Activated T-cell treated with anti-CD3 and anti-CD28 coated beads, Interleukin-2, amount 50 U/mL, for 4 hours (primary cell): Measurements from ENCODE around the gene SPG11. TPM values are rescaled to one million over a fixed set of nuclear protein-coding genes. Genes with fewer than 3 reads are reported as not detected.
A peak's percentile ranks its signal among the peaks of the same experiment; 100 is the strongest.

Source experiments
- ATAC-seq, 2 donors: fragments of 200-7000 bp; cut with Tn5 transposase; one replicate each; pipeline ENCODE4 v1.10.0; 2021
- DNase-seq: peaks from one replicate; pipeline ENCODE4 v3.0.0-alpha.2; 2020
- H3K27me3 Mint-ChIP-seq: one replicate; pipeline ENCODE4 v1.8.0; 2021; ENCODE audit warnings: low read depth, mixed read lengths
- H3K36me3 Mint-ChIP-seq: one replicate; pipeline ENCODE4 v1.8.0; 2022; ENCODE audit warnings: mixed read lengths; ENCODE audit not compliant: insufficient read depth
- H3K4me1 Mint-ChIP-seq: one replicate; pipeline ENCODE4 v1.8.0; 2021; ENCODE audit warnings: low read depth, mixed read lengths
- H3K4me3 Mint-ChIP-seq: one replicate; pipeline ENCODE4 v1.8.0; 2021; ENCODE audit warnings: mild to moderate bottlenecking, moderate library complexity, mixed read lengths
- H3K9me3 Mint-ChIP-seq: one replicate; pipeline ENCODE4 v1.8.0; 2021; ENCODE audit warnings: mixed read lengths
- total RNA-seq, 3 donors: library from RNA; stranded (reverse); gene quantifications; one replicate each; pipeline ENCODE4 v1.2.1, GENCODE V29; 2021

Gene SPG11
- total RNA-seq, 3 donors from 2014 or later = 36.9 to 37.3 (median 37.1) TPM

DNA sequence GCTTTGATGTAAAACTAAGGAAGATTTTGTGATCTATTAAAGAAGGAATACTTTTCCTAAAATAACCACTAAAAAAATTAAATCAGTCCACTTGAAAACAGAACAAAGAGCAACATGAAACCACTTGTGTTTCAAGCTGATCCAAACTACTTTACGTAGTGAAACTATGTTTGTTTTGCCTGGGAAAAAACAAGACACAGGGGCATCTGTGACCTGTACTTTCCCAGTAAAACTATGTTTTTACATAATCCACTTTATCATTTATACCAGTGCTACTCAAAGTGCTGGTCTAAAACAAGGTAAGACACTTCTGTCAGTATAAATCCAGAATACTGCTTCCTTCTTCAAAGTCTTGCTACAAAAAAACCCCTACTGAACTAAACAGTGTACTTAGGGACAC lies 56.7 kb downstream of the SPG11 start:
- Mint-ChIP-seq H3K4me1 (no peaks in the 10 kb centered on the region), H3K4me3 (no peak overlapping the region), H3K9me3 (no peaks in the 10 kb centered on the region), H3K36me3 (peaks cover 32% of the 10 kb centered on the region), H3K27me3 (no peaks in the 10 kb centered on the region)
- ATAC-seq = no peak
- DNase-seq = no peak

DNA sequence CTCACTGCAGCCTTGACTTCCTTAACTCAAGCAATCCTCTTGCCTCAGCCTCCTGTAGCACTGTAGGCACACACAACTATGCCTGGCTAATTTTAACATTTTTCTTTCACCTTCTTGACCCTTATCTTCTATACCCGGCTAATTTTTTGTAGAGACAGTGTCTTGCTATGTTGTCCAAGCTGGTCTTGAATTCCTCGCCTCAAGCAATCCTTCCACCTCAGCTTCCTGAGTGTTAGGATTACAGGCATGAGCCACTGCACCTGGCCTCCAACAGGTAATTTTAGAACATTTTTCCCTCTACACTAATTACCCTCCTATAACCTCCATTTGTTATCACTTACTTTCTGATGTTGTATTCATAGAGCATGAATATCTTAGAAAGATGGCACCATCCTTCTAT lies 60.3 kb downstream of the SPG11 start:
- ATAC-seq = no peak
- Mint-ChIP-seq H3K4me1 (peaks cover 9% of the 10 kb centered on the region), H3K4me3 (no peak overlapping the region), H3K27me3 (no peaks in the 10 kb centered on the region), H3K36me3 (peaks cover 30% of the 10 kb centered on the region), H3K9me3 (no peaks in the 10 kb centered on the region)
- DNase-seq = no peak

GRCh38 chr15:44598892-44599291 lies 64.6 kb downstream of the SPG11 start:
- ATAC-seq (no peak), DNase-seq (no peak)
- peaks cover 24% of the 10 kb centered on the region for H3K36me3 Mint-ChIP-seq
- peaks cover 28% of the 10 kb centered on the region for H3K4me1 Mint-ChIP-seq
- no peaks in the 10 kb centered on the region for H3K27me3 Mint-ChIP-seq
- no peak overlapping the region for H3K4me3 Mint-ChIP-seq
- H3K9me3 Mint-ChIP-seq = no peaks in the 10 kb centered on the region

DNA sequence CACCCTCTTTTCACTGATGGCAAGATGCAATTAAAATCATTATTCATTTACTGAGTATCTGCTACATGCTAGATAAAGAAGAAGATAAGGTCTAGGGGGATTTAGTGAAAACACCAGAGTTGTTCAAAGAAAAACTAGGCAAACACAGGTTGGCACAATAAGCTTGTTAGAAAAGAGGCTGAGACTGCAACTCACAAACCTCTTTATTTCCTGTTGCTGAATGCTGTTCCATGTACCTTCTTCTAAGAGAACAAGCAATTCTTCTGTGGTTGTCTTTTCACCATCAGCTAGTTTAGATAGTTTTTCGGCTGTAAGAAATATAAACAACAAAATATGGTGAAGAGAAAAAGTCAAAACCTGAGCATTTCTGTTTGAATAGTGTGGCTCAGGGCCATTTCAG lies 65.4 kb downstream of the SPG11 start:
- no peak overlapping the region for H3K4me3 Mint-ChIP-seq
- no peaks in the 10 kb centered on the region for H3K9me3 Mint-ChIP-seq
- H3K4me1 Mint-ChIP-seq = peaks cover 33% of the 10 kb centered on the region
- DNase-seq (no peak), ATAC-seq (no peak)
- H3K27me3 Mint-ChIP-seq = no peaks in the 10 kb centered on the region
- H3K36me3 Mint-ChIP-seq = peaks cover 20% of the 10 kb centered on the region

- peak in 1 of 2 donors; percentile 16 for ATAC-seq
- Mint-ChIP-seq H3K9me3 (no peaks in the 10 kb centered on the region), H3K4me3 (no peak overlapping the region), H3K36me3 (peaks cover 15% of the 10 kb centered on the region), H3K4me1 (peaks cover 33% of the 10 kb centered on the region), H3K27me3 (no peaks in the 10 kb centered on the region)
- DNase-seq = no peak
Observed at GRCh38 chr15:44596511-44597010, 66.9 kb downstream of the SPG11 start.

DNA sequence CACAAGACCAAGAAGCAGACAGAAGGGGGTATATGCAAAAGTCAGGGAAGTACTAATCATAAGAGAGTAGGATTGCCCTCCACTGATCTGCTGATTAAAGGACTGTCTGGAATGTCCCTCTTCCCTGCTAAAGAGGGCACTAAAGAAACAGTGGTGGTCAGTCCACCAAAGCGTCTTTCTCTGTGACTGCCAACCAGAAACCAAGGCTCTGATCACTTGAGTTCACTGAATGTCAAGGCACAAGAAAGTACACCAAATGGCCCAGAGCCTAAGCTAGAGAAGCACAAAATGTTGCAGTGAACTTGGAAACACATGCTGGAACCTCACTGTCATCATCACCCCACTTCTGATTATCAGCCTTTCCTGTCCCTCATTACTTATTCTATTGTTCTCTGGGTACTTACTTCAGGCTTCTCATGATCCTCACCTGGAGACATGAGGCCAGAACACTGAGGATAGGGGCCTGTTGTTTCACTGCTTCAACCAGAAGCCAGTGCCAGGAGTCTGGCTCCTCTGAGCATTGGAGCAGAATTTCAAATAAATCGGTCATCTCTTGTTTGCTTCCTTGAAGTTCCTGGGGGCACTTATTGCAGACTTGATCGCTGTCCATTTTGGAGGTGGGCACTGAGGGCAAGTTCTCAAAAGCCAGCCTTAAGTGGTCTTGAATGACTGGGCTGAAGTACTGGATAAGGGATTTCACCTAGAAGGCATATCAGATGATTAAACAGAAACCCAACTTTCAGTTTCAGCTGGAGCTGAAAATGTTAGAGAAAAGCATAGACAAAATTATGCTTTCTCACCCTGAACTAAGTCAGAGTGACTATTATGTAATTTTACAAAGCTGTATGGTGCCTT lies 67.6 kb downstream of the SPG11 start:
- DNase-seq = no peak
- ATAC-seq = peak; percentile 65 to 72

GRCh38 chr15:44595246-44595645 lies 68.2 kb downstream of the SPG11 start:
- peaks cover 33% of the 10 kb centered on the region for H3K4me1 Mint-ChIP-seq
- H3K9me3 Mint-ChIP-seq = no peaks in the 10 kb centered on the region
- ATAC-seq (no peak), DNase-seq (no peak)
- no peaks in the 10 kb centered on the region for H3K27me3 Mint-ChIP-seq
- H3K4me3 Mint-ChIP-seq = no peak overlapping the region
- peaks cover 19% of the 10 kb centered on the region for H3K36me3 Mint-ChIP-seq

More for the DNA sequence above, 67.6 kb downstream of the SPG11 start:
- Mint-ChIP-seq H3K36me3 (peaks cover 17% of the 10 kb centered on the region), H3K4me3 (no peak overlapping the region), H3K27me3 (no peaks in the 10 kb centered on the region), H3K9me3 (no peaks in the 10 kb centered on the region), H3K4me1 (peaks cover 33% of the 10 kb centered on the region)

DNA sequence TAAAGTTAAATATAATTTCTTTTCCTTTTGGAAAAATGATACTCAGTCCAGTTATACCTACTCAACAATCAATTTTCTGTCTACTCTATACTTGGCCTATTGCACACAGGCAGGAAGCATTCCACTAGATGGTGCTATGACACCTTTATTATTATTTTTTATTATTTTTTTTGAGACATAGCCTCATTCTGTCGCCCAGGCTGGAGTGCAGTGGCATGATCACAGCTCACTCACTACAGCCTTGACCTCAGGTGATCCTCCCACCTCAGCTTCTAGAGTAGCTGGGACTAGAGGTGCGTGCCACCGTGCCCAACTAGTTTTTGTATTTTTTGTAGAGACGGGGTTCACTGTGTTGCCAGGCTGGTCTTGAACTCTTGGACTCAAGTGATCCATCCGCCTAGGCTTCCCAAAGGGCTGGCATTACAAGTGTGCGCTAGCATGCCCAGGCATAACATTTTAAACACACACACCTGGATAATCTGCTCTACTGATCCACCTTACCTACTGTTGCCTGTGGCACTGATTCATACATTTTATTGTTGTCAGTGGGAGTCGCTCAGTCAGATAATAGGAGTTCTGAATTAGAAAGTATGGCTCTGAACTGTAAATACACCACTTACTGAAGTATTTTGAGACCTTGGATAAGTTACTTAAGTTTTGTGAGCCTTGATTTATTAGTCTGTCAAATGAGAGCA lies 70.3 kb downstream of the SPG11 start:
- peaks cover 23% of the 10 kb centered on the region for H3K36me3 Mint-ChIP-seq

GRCh38 chr15:44591326-44591725 lies 72.1 kb downstream of the SPG11 start:
- no peak for ATAC-seq
- H3K36me3 Mint-ChIP-seq = peaks cover 27% of the 10 kb centered on the region

More for the DNA sequence above, 70.3 kb downstream of the SPG11 start:
- ATAC-seq (peak; percentile 46 to 70), DNase-seq (no peak)
- Mint-ChIP-seq H3K9me3 (no peaks in the 10 kb centered on the region), H3K4me3 (no peak overlapping the region), H3K27me3 (no peaks in the 10 kb centered on the region), H3K4me1 (peaks cover 24% of the 10 kb centered on the region)

DNA sequence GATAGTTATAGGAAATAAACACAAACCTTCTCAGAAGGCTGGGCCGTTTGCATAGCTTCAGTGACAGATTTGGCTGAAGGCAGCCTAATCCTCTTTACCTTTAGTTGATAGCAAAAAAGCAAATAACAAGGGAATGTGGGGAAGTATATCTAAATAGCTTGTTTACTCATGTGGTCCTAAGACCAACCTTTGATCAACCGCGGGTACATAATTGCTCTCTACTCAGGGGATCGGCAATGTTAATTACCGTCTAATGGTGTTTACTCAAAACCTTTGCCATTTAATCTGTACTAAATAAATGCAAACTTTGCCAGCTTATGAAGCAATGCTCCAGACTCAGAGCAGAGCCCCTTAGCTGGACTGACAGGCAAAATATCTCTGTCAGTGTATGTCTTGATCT lies 74.9 kb downstream of the SPG11 start:
- Mint-ChIP-seq H3K9me3 (no peaks in the 10 kb centered on the region), H3K27me3 (no peaks in the 10 kb centered on the region), H3K4me1 (peaks cover 5% of the 10 kb centered on the region), H3K36me3 (peaks cover 31% of the 10 kb centered on the region), H3K4me3 (no peak overlapping the region)
- no peak for ATAC-seq
- no peak for DNase-seq

More at GRCh38 chr15:44591326-44591725, 72.1 kb downstream of the SPG11 start:
- Mint-ChIP-seq H3K9me3 (no peaks in the 10 kb centered on the region), H3K4me3 (no peak overlapping the region), H3K4me1 (peaks cover 12% of the 10 kb centered on the region), H3K27me3 (no peaks in the 10 kb centered on the region)
- no peak for DNase-seq

DNA sequence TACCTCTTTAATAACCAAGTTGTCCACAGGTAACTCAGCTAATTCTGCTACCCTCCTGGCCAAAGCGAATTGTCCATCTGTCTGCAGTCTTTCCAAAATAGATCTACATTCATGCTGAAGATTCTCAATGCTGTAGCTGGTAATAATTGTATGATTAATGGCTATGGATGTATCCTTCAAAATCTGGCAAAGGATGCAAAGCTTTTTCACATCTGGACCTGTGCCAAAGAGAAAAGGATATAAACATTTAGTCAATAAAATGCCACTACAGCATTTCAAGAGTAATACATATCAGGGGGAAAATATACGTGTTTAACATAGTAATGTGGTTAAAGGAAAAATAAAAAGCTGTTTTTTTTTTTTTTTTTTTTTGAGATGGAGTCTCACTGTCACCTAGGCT lies 77.8 kb downstream of the SPG11 start:
- Mint-ChIP-seq H3K36me3 (peaks cover 39% of the 10 kb centered on the region), H3K27me3 (no peaks in the 10 kb centered on the region), H3K9me3 (no peaks in the 10 kb centered on the region), H3K4me1 (peaks cover 4% of the 10 kb centered on the region), H3K4me3 (no peak overlapping the region)
- DNase-seq (no peak), ATAC-seq (no peak)

GRCh38 chr15:44584162-44584749 lies 79.2 kb downstream of the SPG11 start:
- no peak overlapping the region for H3K4me3 Mint-ChIP-seq
- H3K9me3 Mint-ChIP-seq = no peaks in the 10 kb centered on the region
- no peaks in the 10 kb centered on the region for H3K27me3 Mint-ChIP-seq
- H3K36me3 Mint-ChIP-seq = peaks cover 32% of the 10 kb centered on the region
- H3K4me1 Mint-ChIP-seq = peaks cover 4% of the 10 kb centered on the region
- peak; percentile 54 for DNase-seq
- ATAC-seq = peak; percentile 75 to 80

DNA sequence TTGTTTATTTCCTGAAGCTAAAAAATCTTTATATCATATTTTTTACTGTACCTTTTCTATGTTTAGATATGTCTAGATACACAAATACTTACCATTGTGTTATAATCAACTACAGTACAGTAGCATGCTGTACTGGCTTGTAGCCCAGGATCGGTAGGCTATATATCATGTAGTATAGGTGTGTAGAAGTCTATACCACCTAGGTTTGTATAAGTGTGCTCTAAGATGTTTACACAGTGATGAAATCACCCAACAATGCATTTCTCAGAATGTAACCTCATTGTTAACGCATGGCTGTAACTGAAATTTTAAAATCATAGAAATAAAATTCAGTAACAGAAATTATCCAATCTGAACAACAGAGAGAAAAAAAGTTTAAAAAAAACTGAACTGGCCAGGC lies 83.4 kb downstream of the SPG11 start:
- Mint-ChIP-seq H3K27me3 (no peaks in the 10 kb centered on the region), H3K36me3 (peaks cover 20% of the 10 kb centered on the region), H3K4me1 (peaks cover 10% of the 10 kb centered on the region), H3K4me3 (no peak overlapping the region), H3K9me3 (no peaks in the 10 kb centered on the region)
- DNase-seq (no peak), ATAC-seq (no peak)

DNA sequence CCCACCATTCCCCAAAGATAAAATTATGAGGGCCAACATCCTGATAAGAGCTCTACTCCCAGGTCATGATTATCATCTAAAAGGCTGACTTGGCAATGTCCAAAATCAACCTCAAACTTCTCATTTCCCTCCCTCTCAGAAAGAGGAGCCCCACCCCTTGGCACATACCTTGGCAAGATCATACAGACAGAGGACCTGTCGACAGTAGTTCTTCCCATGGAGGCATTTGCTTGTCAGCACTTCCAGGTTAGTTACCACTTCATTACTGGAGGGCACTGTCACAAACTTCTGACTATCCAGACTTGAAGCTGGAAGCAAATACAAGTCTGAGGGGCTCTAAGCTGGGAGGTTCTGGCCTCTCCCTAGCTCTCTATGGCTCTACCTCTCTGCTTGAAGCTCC lies 88.7 kb downstream of the SPG11 start:
- Mint-ChIP-seq H3K4me3 (no peak overlapping the region), H3K27me3 (no peaks in the 10 kb centered on the region), H3K9me3 (no peaks in the 10 kb centered on the region), H3K36me3 (peaks cover 4% of the 10 kb centered on the region), H3K4me1 (peaks cover 5% of the 10 kb centered on the region)
- ATAC-seq = no peak
- no peak for DNase-seq
